ENCODE data around the gene TOR1AIP1.

TOR1AIP1 gene

DNA sequence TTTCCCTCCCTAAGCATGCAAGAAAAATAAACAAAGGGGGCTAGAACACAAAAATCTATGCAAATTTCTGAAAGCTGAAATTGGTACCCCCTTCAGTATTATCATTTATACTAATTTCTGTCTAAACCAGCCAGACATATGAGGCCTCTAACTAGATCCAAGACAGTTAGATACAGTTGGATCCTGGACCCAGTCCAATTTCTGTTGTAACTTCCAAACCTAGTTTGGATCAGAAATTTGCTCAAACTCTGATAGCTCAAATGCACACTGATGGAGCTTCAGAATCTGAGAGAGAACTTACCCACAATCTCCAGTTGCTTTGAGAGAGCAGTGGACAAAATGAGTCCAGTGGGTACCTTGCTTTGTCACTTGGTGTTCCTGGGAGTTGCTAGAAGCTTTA is 84.5 kb downstream of the TOR1AIP1 start:
- Histone ChIP-seq H3K9me3 (no peaks in the 10 kb centered on the region), H3K36me3 (no peaks in the 10 kb centered on the region), H3K4me3 (ENCODE audit: low read depth in 1 of 2, low read length in 1 of 2) (no peak overlapping the region), H3K27me3 (no peaks in the 10 kb centered on the region), H3K27ac (no peak overlapping the region), H3K4me1 (ENCODE audit: control insufficient read depth in 1 of 2, insufficient read depth in 1 of 2, low read depth in 1 of 2, low read length in 1 of 2) (peaks cover 18 to 21% of the 10 kb centered on the region in 2 experiments)
- TF ChIP-seq, protein P1, sequence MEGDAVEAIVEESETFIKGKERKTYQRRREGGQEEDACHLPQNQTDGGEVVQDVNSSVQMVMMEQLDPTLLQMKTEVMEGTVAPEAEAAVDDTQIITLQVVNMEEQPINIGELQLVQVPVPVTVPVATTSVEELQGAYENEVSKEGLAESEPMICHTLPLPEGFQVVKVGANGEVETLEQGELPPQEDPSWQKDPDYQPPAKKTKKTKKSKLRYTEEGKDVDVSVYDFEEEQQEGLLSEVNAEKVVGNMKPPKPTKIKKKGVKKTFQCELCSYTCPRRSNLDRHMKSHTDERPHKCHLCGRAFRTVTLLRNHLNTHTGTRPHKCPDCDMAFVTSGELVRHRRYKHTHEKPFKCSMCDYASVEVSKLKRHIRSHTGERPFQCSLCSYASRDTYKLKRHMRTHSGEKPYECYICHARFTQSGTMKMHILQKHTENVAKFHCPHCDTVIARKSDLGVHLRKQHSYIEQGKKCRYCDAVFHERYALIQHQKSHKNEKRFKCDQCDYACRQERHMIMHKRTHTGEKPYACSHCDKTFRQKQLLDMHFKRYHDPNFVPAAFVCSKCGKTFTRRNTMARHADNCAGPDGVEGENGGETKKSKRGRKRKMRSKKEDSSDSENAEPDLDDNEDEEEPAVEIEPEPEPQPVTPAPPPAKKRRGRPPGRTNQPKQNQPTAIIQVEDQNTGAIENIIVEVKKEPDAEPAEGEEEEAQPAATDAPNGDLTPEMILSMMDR (IDR thresholded peaks at IDR 0.05), result no peak

DNA sequence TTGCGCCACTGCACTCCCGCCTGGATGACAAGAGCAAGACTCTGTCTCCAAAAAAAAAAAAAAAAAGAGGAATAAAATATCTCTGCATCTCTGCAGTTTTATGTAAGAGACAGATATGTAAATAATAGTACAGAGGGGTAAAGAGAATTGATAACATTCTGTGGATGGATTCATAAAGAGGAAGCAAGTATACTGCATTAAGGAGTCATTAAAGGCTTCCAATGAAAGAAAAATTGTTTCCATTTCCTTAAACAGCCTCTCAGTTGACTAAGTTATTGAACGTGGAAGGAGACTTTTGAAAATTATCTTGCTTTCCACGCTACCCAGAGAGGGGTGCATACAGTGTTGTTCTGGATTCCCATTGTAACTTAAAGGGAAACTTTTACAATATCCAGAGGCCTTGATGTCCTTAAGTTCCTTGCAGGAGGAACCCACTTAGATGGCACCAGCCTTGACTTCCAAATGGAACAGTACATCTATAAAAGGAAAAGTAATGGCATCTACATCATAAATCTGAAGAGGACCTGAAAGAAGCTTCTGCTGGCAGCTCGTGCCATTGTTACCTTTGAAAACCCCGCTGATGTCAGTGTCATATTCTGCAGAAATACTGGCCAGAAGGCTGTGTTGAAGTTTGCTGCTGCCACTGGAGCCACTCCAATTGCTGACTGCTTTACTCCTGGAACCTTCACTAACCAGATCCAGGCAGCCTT is 86.4 kb downstream of the TOR1AIP1 start:
- H3K27ac ChIP-seq, result peak overlapping the region; percentile 62
- TF ChIP-seq, protein P1 (IDR thresholded peaks at IDR 0.05), result no peak

DNA sequence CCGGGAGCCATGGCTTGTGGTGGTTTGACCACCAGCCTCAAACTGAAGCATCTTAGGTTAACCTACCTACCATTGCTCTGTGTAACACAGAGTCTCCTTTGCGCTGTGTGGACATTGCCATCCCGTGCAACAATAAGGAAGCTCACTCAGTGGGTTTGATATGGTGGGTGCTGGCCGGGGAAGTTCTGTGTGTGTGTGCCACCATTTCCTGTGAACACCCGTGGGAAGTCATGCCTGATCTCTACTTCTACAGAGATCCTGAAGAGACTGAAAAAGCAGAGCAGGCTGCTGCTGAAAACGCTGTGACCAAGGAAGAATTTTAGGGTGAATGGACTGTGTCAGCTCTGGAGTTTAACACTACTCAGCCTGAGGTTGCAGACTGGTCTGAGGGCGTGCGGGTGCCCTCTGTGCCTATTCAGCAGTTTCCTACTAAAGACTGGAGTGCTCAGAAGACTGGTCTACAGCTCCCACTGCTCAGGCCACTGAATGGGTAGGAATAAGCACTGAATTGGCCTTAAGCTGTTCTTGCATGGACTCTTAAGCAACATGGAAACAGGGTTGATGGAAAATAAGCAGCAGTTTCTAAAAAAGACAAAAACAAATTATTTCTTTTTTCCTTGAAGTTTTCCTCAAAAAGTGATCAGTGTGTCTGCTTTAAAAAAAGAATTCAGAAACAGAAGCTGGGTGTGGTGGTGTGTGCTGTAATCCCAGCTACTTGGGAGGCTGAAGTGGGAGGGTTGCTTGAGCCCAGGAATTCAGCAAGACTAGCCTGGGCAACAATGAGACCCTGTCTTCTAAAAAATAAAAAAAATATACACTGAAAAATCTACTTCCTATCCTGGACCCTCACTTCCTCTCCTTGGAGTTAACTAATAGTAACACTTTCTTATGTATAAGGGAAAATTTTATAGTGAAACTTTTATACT is 87.2 kb downstream of the TOR1AIP1 start:
- Histone ChIP-seq H3K4me3 (ENCODE audit: low read depth in 1 of 2, low read length in 1 of 2) (no peak overlapping the region), H3K27ac (peak overlapping the region; percentile 62), H3K27me3 (no peaks in the 10 kb centered on the region), H3K36me3 (no peaks in the 10 kb centered on the region), H3K9me3 (no peaks in the 10 kb centered on the region), H3K4me1 (ENCODE audit: control insufficient read depth in 1 of 2, insufficient read depth in 1 of 2, low read depth in 1 of 2, low read length in 1 of 2) (peaks cover 28 to 42% of the 10 kb centered on the region in 2 experiments)
- TF ChIP-seq, protein P1 (IDR thresholded peaks at IDR 0.05), result no peak

More for the DNA sequence above, 86.4 kb downstream of the TOR1AIP1 start:
- Histone ChIP-seq H3K27me3 (no peaks in the 10 kb centered on the region), H3K36me3 (no peaks in the 10 kb centered on the region), H3K9me3 (no peaks in the 10 kb centered on the region), H3K4me1 (ENCODE audit: control insufficient read depth in 1 of 2, insufficient read depth in 1 of 2, low read depth in 1 of 2, low read length in 1 of 2) (peaks cover 22 to 35% of the 10 kb centered on the region in 2 experiments), H3K4me3 (ENCODE audit: low read depth in 1 of 2, low read length in 1 of 2) (no peak overlapping the region)
